NCI-H146 treated with DMSO at 0.1 percent for 48 hours (cell line): ENCODE results near the gene VPS52.
"Not testable (repeated sequence)": the region's sequence is repeated elsewhere in the genome, so short reads cannot be mapped to it uniquely, and the experiment has no call there.

Source experiments
- DNase-seq: peaks from one replicate; lab custom pipeline; 2025; ENCODE audit not compliant: unreplicated experiment; lab: John Stamatoyannopoulos, UW

Gene VPS52

DNA sequence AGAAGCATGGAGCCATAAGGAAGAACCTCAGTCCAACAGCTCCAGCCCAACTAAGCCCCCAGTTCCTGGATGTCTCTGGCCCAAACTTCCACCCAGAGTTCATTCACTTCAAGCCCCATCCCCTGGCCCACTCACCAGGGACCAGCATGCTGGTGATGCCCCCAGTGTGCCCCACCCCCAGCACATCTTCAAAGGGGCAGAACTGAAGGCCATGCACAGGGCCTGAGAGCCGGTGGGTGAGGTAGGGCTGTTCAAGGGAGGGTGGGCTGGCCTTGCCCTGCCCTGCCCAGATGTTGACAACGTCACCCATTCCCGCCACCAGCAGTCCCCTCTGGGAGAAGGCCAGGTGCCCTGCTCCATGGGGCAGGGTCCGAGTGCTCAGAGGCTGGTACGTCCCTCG is 8.9 kb upstream of the VPS52 start:
- DNase-seq = no peak

DNA sequence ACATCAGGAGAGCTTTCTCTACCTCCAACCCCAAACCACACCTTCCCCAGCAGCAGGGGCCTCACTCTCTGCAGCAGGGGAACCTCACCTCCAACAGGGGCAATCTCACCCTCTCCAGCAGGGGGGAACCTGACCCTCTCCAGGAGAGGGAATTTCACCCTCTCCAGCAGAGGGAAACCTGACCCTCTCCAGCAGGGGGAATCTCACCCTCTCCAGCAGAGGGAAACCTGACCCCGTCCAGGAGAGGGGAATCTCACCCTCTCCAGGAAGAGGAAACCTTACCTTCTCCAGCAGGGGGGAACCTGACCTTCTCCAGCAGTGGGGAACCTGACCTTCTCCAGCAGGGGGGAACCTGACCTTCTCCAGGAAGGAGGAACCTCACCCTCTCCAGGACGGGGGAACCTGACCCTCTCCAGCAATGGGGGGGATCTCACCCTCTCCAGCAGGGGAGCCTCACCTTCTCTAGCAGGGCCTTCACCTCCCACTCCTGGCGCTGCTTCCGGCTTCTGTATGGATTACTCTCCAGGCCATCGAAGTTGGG is 8.4 kb upstream of the VPS52 start:
- DNase-seq = no peak

DNA sequence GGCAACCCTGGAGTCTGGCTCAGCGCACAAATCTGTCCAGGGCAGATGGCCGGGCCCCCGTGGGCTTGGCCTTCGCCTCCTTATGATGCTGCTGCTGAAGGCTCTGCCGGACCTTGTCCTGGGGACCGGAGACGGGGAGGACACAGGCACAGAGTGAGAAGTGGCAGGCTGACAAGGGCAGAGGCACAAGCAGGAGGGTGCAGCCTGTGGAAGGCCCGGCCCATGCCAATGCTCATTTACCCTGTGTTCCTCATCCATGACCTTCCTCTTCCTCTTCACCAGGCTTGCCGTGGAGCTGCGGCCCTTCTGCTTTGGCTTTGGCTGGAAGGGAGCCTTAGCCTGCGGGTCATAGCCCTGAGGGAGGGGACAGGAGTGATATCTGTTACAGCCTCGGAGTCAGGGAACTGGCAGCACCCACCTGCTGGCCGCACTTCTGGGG is 7.6 kb upstream of the VPS52 start:
- no peak for DNase-seq

DNA sequence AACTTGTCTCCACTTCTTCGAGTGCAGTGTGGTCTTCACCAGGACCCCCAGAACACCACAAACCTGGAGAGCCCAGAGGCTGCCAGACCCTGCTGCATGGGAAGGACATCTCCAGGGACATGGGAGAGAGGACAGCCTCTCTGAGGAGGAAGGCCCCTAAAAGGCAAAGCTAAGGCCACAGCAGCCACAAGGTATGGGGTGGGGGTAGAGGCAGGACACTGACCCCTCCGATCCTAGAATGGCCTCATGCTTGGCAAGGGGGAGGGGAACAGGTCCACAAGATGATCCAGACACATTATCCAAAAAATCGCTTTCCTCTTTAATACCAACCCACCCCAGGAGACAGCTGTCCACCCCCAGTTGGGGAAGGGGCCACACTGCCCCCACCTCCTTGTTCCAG is 7.1 kb upstream of the VPS52 start:
- DNase-seq = no peak

DNA sequence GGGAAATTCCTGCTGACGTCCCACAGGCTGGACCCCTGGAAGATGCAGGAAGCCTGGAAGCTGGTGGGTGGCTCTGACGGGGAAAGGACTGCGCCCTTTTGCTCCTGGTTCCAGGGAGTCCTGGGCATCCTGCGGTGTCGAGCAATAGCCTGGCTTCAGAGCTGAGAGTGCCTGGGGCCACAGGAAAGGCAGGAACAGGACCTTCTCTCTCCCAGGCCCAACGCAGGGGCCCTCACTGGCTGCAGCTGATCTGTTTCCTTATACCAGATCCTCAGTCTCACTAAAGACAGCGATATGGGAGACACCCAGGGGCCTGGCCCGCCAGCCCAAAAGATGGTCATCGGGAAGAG is 6.7 kb upstream of the VPS52 start:
- DNase-seq = no peak

DNA sequence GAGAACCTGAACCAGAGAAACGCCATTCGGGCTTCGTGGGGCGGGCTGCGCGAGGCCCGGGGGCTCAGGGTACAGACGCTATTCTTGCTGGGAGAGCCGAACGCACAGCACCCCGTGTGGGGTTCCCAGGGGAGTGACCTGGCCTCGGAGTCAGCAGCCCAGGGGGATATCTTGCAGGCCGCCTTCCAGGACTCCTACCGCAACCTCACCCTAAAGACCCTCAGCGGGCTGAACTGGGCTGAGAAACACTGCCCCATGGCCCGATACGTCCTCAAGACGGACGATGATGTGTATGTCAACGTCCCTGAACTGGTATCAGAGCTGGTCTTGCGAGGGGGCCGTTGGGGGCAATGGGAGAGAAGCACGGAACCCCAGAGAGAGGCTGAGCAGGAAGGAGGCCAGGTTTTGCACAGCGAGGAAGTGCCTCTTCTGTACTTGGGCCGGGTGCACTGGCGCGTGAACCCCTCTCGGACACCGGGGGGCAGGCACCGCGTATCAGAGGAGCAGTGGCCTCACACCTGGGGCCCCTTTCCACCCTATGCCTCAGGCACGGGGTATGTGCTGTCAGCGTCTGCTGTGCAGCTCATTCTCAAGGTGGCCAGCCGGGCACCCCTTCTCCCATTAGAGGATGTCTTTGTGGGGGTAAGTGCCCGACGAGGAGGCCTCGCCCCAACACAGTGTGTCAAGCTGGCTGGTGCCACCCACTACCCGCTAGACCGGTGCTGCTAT is 6.2 kb upstream of the VPS52 start:
- no peak for DNase-seq

DNA sequence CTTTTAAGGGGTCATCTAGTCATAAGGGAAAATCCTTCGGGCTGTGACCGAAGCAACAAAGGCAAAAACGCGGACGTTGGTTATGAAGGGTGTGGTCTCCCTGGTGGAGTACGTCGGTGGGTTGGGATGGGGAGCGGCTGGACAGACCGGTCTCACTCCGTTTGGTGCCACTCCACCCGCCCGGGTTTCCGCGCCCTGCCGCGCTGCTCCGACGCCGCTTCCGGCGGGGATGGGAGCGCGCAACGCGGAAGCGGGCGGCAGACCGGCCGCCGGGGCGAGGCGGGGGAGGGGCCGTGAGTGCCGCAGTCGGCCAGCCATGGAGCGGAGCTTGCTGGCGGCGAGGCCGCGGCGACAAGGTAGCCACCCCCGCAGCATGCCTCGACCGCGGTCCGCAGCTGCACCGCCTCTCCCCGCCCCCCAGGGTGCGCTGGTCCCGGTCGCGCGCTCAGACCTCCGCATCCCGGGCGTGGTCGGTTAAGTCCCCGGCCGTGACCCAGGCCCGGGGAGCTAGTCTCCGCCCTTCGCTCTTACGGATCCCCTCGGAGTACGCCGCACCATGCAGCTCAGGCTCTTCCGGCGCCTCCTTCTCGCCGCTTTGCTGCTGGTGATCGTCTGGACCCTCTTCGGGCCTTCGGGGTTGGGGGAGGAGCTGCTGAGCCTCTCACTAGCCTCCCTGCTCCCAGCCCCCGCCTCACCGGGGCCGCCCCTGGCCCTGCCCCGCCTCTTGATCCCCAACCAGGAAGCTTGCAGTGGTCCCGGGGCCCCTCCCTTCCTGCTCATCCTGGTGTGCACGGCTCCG is 5.4 kb upstream of the VPS52 start, which contains the start of gene B3GALT4:
Gene B3GALT4 (plus strand): TSS at position 260 of the 799 bp plus-strand sequence. CDS start 297 bp downstream, at position 557.
- peak; percentile 76 for DNase-seq

DNA sequence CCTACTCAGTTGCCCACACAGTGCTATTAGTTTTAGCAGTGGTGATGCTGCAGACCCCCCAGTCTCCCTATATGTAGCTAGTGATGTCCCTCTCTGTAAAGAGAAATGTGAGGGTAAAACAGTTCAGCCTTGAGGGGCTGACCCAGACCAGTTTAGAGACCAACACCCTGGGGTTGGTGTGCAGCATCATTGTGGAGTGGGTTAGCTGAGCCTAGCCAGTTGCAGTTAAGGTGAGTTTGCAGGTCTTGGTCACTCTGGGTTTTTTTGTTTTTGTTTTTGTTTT is 4.8 kb upstream of the VPS52 start:
- no peak for DNase-seq

DNA sequence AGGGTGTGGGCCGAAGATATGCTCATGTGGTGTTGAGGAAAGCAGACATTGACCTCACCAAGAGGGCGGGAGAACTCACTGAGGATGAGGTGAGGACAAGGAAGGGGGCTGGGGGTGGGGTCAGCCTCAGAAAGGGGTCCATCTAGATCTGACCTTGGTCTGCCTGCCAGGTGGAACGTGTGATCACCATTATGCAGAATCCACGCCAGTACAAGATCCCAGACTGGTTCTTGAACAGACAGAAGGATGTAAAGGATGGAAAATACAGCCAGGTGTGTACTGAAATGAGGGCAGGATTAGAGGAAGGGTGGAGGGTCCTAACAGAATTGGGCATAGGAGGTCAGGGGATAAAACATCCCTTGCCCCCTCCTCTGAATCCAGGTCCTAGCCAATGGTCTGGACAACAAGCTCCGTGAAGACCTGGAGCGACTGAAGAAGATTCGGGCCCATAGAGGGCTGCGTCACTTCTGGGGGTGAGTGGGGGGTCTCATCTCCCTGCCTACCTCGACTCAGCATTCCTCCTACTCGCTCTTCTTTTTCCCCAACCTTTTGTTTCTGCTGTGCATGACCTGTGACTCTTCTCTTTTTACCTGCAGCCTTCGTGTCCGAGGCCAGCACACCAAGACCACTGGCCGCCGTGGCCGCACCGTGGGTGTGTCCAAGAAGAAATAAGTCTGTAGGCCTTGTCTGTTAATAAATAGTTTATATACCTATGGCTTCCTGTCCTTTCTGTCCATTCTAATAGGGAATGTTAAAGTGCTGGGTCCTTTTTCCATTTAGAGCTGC is 4.3 kb upstream of the VPS52 start:
- DNase-seq = not testable (repeated sequence)

DNA sequence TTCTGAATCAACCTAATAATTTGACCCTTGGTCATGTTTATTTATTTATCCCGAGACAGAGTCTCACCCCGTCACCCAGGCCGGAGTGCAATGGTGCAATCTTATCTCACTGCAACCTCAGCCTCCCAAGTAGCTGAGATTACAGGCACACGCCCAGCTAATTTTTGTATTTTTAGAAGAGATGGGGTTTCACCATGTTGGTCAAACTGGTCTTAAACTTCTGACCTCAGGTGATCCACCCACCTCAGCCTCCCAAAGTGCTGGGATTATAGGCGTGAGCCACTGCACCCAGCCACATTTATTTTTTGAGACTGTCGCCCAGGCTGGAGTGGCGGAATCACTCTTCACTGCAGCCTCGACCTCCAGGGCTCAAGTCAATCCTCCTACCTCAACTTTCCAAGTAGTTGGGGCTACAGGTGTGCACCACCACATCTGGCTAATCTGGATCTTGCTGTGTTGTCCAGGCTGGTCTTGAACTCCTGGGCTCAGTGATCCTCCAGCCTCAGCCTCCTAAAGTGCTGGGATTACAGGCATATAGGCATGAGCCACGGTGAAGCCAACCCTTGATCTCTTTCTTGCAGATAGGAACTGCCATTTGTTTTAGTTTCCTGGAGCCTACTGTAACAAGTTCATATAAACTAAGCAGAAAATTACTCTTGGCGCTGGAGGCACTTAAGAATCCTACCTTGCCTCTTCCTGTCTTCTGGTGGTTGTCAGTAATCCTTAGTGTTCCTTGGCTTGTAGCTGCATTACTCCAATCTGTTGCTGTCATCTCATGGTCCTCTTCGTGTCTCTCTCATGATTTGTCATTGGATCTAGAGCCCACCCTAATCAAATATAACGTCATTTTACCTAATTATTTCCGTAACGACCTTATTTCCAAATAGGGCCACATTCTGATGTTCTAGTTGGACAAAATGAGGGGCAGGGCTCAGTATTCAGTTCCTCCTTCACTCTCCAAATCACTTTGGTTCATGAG is 2.5 kb upstream of the VPS52 start:
- DNase-seq = no peak

DNA sequence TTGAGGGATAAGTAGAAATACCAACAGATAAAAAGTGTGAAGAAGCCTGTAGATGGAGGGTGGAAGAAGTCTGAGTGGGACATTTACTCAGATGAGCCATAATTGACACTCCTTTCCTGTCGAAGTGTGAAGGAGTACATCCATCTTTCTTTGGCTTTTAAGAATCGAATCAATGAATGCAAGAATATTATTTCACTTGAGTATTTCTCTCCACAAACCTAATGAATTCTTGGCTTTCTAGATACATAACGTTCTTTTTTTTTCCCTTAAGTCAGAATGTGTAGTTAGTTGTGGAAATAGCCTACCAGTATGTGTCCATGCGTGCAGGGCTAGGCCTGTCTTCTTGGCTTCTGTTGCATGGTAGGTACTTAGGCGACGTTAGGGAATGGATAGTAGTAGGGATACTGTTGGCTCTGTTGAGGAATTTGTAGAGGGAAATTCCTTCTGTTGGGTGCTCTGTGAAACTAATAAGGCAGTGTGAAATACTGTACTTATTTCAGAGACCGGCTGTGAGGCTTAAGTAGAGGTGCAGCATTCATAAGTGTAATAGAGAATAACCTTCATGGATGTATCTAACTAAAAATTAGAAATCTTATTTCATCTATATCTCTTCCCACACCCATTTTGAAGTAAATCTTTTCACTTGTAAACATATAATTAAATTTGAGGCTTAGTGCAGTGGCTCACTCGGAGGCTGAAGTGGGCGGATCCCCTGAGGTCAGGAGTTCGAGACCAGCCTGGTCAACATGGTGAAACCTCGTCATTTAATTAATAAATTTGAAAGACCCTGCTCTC is 1.6 kb upstream of the VPS52 start:
- no peak for DNase-seq

DNA sequence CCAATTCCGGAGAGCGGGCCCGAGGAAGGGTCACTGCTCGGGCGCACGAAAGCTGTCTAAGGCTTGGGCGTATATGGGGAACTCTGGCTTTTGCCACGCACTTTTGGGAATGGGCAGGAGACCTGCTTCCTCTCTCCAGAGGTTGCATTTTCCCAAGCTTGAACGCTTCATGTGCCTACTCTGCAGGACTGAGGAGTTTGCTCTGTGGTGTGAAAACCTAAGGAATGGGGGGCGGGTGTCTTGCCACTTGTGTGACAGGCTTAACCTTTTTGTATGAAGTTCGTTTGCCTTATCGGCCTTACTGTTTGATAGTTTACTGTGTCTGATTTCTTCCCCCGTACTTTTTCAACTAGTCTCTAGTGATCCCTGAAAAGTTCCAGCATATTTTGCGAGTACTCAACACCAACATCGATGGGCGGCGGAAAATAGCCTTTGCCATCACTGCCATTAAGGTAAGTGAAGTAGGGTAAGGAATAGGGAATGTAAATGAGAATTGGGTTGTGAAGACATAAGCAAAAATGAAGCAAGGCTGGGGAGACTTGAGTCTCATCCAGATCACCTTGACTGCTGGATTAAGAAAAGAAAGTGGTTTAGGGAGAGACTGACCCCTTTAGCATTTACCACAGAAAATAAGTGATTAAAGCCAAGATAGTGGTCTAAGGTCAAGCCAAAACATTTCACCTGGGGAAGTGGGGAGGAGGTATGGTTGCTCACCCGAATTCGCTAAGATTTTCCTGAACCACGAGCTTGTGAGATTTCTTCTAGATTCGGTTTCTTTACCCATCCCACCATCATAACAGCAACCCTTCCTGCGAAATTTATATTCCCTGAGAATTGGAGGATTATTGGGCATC is 826 bp upstream of the VPS52 start:
- no peak for DNase-seq

DNA sequence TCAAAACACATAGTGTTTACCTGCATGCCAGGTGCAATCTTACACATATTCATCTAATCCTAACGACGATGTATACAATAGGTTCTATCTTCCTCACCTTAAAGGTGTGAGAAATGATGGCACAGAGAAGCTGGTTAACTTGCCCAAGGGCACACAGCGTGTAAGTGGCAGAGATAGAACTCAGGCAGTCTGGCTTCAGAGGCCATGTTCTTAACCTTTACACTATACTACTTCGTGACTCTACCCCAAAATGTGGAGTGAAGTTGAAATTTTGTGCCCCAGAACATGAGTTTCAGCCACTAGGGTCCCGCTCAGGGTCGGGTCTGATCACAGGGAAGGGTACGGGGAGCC is 584 bp downstream of the VPS52 start:
- DNase-seq = no peak

DNA sequence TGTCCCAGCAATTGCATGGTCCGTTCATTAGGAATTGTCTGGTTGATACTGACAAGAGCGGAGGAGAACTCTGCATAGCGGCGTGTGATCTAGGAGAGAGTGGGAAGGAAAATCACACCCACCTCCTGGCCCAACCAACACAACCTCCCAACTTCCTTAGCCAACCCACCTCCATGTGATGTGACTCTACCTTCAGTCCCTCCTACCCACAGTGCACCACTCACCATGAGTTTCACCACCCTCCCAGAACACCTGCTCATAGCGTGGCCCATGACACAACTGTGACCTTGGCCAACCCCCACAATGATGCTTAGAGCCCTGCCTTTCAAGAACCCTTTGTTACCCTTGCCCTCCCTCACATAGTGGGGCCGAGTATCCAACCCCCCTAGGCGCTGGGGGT is 7.7 kb downstream of the VPS52 start:
- no peak for DNase-seq

DNA sequence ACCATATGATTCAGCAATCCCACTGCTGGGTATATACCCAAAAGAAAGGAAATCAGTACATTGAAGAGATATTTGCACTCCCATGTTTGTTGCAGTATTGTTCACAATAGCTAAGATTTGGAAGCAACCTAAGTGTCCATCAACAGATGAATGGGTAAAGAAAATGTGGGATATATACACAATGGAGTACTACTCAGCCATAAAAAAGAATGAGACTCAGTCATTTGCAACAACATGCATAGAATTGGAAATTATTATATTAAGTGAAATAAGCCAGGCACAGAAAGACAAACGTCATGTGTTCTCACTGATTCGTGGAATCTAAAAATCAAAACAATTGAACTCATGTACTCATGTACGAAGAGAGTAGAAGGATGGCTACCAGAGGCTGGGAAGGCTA is 9.2 kb downstream of the VPS52 start:
- not testable (repeated sequence) for DNase-seq

DNA sequence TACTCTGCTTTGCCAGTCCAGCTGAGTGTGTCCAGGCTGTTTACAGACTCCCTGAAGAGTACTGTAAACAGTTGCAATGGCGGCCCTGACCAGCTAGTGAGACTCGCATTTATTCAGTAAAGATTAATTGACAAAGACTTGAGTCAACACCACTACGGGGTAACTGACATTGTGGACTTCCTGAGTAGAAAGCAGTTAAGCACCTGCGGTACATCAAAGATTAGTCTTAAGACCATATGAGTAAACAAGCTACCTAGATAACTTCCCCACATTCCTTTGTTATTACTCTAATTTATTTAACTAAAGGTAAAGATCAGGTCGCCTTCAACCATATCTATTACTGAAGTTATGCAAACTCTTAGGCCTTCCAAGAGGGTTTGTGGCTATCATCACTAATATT is 12.6 kb downstream of the VPS52 start:
- no peak for DNase-seq

DNA sequence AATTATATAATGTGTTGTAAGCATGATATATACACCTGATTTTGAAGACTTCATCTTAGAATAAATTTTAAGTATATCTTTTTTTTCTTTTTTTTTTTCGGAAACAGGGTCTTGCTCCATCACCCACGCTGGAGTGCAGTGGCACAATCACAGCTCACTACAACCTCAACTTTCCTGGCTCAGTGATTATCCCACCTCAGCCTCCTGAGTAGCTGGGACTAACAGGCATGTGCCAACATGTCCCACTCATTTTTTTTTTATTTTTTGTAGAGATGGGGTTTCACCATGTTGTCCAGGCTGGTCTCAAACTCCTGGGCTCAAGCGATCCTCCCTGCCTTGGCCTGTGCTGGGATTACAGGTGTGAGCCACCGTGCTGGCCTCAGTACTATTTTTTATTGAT is 17.1 kb downstream of the VPS52 start:
- DNase-seq = no peak

DNA sequence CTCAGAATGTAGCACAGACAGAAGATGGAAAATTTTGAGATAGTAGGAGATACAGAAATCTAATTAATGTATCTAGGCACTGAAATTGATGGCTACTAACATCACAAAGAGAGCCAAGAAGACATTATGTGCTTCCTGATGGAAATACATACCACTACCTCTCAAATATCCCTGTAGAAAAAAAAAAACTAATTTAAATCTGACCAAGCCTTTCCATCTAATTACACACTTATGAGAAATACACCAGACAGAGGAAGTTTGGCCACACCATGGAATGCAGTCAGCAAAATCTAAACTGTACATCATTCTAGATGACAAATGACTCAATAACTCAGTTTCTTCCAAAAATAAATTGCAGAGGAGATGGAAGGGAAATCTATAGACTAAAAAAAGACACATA is 18.9 kb downstream of the VPS52 start:
- no peak for DNase-seq
